Trophoblast cell (in vitro differentiated cells and primary cell): ENCODE data around the gene JADE2.

Experiments
- DNase-seq, 2 donors: peaks; one replicate each; pipeline ENCODE4 v3.0.0-alpha.2; 2016
- H2AFZ ChIP-seq: 2 replicates; pipeline ENCODE4 v1.6.1; 2013; ENCODE audit warnings: low read length, moderate library complexity, mild to moderate bottlenecking; ENCODE audit not compliant: insufficient read depth, poor library complexity
- H2AK5ac ChIP-seq: 2 replicates; pipeline ENCODE4 v1.6.1; 2013; ENCODE audit warnings: mild to moderate bottlenecking, low read length
- H2BK120ac ChIP-seq: 2 replicates; pipeline ENCODE4 v1.6.1; 2013; ENCODE audit warnings: low read length, mild to moderate bottlenecking, moderate library complexity; ENCODE audit not compliant: insufficient read depth, poor library complexity
- H2BK12ac ChIP-seq: 2 replicates; pipeline ENCODE4 v1.6.1; 2013; ENCODE audit warnings: mild to moderate bottlenecking, low read length, moderate library complexity
- H2BK5ac ChIP-seq: 2 replicates; pipeline ENCODE4 v1.6.1; 2013; ENCODE audit warnings: low read length, low read depth, moderate library complexity, mild to moderate bottlenecking; ENCODE audit not compliant: poor library complexity
- H3K14ac ChIP-seq: 2 replicates; pipeline ENCODE4 v1.6.1; 2013; ENCODE audit warnings: mild to moderate bottlenecking, low read length
- H3K18ac ChIP-seq: 2 replicates; pipeline ENCODE4 v1.6.1; 2013; ENCODE audit warnings: mild to moderate bottlenecking, low read length
- H3K23ac ChIP-seq: 2 replicates; pipeline ENCODE4 v1.6.1; 2013; ENCODE audit warnings: low read length
- H3K27ac ChIP-seq: 2 replicates; pipeline ENCODE4 v1.5.1; 2013; ENCODE audit warnings: low read depth, mild to moderate bottlenecking, inconsistent platforms, low read length, moderate library complexity
- H3K27me3 ChIP-seq: 2 replicates; pipeline ENCODE4 v1.6.1; 2013; ENCODE audit warnings: inconsistent platforms, mild to moderate bottlenecking, low read length, moderate library complexity; ENCODE audit not compliant: insufficient read depth
- H3K36me3 ChIP-seq, 2 experiments: 1 replicate in 1 of 2; 2 replicates in 1 of 2; pipeline ENCODE4 v1.6.1; 2013; ENCODE audit warnings: low read length in 2 of 2, mild to moderate bottlenecking in 2 of 2, moderate library complexity in 1 of 2; ENCODE audit not compliant: insufficient read depth in 2 of 2, control insufficient read depth in 1 of 2
- H3K4ac ChIP-seq: 2 replicates; pipeline ENCODE4 v1.6.1; 2013; ENCODE audit warnings: low read depth, mild to moderate bottlenecking, low read length, moderate library complexity
- H3K4me1 ChIP-seq, 2 experiments: 1 replicate in 1 of 2; 2 replicates in 1 of 2; pipeline ENCODE4 v1.6.1; 2013; ENCODE audit warnings: low read length in 2 of 2, mild to moderate bottlenecking in 2 of 2, moderate library complexity in 1 of 2; ENCODE audit not compliant: insufficient read depth in 2 of 2, control insufficient read depth in 1 of 2
- H3K4me2 ChIP-seq: 2 replicates; pipeline ENCODE4 v1.6.1; 2013; ENCODE audit warnings: inconsistent platforms, mild to moderate bottlenecking, low read length, moderate library complexity
- H3K4me3 ChIP-seq: 2 replicates; pipeline ENCODE4 v1.5.1; 2013; ENCODE audit warnings: mild to moderate bottlenecking, low read depth, low read length, inconsistent platforms
- H3K79me1 ChIP-seq: one replicate; pipeline ENCODE4 v1.6.1; 2013; ENCODE audit warnings: low read length
- H3K79me2 ChIP-seq: 2 replicates; pipeline ENCODE4 v1.6.1; 2013; ENCODE audit warnings: low read length, mild to moderate bottlenecking; ENCODE audit not compliant: control insufficient read depth, insufficient read depth, poor library complexity
- H3K9ac ChIP-seq: 2 replicates; pipeline ENCODE4 v1.6.1; 2013; ENCODE audit warnings: mild to moderate bottlenecking, low read length
- H3K9me3 ChIP-seq: 2 replicates; pipeline ENCODE4 v1.6.1; 2013; ENCODE audit warnings: low read depth, mild to moderate bottlenecking, control low read depth, inconsistent platforms, low read length; ENCODE audit not compliant: insufficient read depth
- H4K12ac ChIP-seq: 2 replicates; pipeline ENCODE4 v1.6.1; 2013; ENCODE audit warnings: low read depth, mild to moderate bottlenecking, low read length, moderate library complexity
- H4K8ac ChIP-seq: 2 replicates; pipeline ENCODE4 v1.6.1; 2013; ENCODE audit warnings: low read depth, mild to moderate bottlenecking, low read length, moderate library complexity
- H4K91ac ChIP-seq: one replicate; pipeline ENCODE4 v1.6.1; 2013; ENCODE audit warnings: low read depth, mild to moderate bottlenecking, low read length, moderate library complexity
- WGBS: extraction: QIAGEN DNeasy Blood & Tissue Kit; methylation state at CpG from one replicate; pipeline ENCODE4 v1.1.7; 2013; ENCODE audit warnings: missing lambda C conversion rate; ENCODE audit not compliant: insufficient read length, insufficient coverage; ENCODE audit errors: extremely low coverage; 5-methylcytosine and 5-hydroxymethylcytosine counted together

JADE2 gene

DNA sequence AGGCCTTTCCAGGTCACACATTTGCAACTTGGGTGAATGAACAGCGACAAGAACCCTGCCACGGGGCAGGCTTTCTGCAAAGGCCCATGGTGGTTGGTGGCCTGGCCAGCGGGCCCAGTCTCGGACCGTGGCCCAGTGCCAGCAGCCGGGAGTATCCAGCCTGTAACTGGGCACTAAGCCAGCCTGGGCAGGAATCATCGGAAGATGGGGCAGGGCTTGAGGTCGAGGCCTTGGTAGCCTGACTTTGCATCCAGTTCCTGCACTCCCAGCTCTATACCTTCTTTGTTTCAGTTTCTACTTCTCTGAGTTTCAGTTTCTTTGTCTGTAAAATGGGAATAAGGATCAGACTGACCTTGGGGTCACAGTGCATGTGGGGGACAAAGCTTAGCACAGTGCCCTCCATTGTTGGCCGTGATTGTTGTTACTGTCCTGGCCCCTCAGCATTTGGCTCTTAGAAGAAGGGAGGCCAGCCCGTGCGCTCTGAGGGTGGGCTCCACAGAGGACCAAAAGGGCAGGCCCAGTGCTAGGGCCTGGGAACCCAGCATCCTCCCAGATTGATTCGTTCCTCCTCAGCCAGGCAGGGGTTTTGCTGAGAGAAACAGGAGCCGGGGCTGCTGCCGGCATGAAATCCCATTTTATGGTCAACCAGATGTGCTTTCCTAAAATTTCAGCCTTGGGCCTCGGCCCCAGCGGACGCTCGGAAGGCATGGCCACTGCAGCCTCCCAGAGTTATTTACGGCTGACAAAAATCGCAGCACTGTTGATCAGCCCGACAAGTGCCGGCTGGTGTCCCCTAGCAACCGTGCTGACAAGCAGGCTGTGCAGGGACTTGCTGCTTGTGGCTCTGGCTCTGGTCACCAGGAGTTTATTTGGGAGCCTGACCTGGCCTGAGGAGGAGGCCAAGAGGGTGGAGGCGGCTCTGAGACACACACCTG is 43.6 kb downstream of the JADE2 start:
- Histone ChIP-seq H3K79me1 (no peaks in the 10 kb centered on the region), H3K4me2 (no peak overlapping the region), H3K79me2 (no peaks in the 10 kb centered on the region), H3K4me1 (no peaks in the 10 kb centered on the region), H3K36me3 (peaks cover 9 to 16% of the 10 kb centered on the region in 2 experiments), H3K9me3 (no peaks in the 10 kb centered on the region), H3K4me3 (no peak overlapping the region), H2AK5ac (no peak overlapping the region), H4K8ac (no peak overlapping the region), H3K14ac (no peak overlapping the region), H3K18ac (no peak overlapping the region), H4K12ac (no peak overlapping the region), H2BK5ac (no peak overlapping the region), H3K27ac (no peak overlapping the region), H3K27me3 (no peaks in the 10 kb centered on the region), H2BK120ac (no peak overlapping the region), H3K4ac (no peak overlapping the region), H2BK12ac (no peak overlapping the region), H3K9ac (no peak overlapping the region), H2AFZ (no peak overlapping the region), H4K91ac (no peak overlapping the region), H3K23ac (no peak overlapping the region)
- DNase-seq, result no peak
- WGBS, result no CpG with 5 or more reads among the region's 24 CpGs

DNA sequence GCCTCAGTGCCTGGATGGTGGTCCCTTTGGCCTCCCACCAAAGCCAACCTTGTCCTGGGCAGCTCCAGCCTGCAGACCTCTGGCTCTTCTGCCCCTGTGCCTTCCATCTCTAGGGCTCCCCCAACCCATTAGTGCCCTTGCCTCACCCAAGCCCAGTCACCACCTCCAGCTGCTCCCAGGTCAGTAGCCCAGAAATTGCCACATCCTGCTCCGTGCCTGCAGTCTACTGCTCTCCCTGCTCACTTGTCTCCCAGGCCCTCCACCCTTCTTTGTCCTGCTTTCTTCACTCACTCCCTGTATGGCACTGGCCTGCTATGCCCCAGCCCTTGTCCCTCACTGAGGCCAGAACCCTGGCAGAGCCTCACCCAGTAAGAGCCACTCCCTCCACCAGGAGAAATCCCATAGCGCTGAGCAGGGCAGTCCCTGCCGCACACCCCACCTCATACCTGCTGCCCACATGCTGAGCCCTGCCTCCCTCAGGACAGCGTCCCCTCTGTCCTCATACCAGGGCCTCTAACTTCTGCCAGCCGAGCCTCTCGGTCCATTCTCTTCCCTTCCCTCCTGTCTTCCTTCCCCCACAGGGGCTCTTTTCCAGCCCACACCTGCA is 44.4 kb downstream of the JADE2 start:
- Histone ChIP-seq H3K18ac (no peak overlapping the region), H3K4me2 (no peak overlapping the region), H2BK120ac (no peak overlapping the region), H3K23ac (no peak overlapping the region), H3K4me3 (no peak overlapping the region), H3K79me1 (no peaks in the 10 kb centered on the region), H2AK5ac (no peak overlapping the region), H2BK12ac (no peak overlapping the region), H3K27me3 (no peaks in the 10 kb centered on the region), H3K14ac (no peak overlapping the region), H2AFZ (no peak overlapping the region), H4K12ac (no peak overlapping the region), H3K79me2 (no peaks in the 10 kb centered on the region), H2BK5ac (no peak overlapping the region), H3K4ac (no peak overlapping the region), H3K36me3 (peaks cover 4 to 12% of the 10 kb centered on the region in 2 experiments), H3K4me1 (no peaks in the 10 kb centered on the region), H4K91ac (no peak overlapping the region), H4K8ac (no peak overlapping the region), H3K9me3 (no peaks in the 10 kb centered on the region), H3K27ac (no peak overlapping the region), H3K9ac (no peak overlapping the region)
- WGBS, result no CpG with 5 or more reads among the region's 6 CpGs
- no peak for DNase-seq

DNA sequence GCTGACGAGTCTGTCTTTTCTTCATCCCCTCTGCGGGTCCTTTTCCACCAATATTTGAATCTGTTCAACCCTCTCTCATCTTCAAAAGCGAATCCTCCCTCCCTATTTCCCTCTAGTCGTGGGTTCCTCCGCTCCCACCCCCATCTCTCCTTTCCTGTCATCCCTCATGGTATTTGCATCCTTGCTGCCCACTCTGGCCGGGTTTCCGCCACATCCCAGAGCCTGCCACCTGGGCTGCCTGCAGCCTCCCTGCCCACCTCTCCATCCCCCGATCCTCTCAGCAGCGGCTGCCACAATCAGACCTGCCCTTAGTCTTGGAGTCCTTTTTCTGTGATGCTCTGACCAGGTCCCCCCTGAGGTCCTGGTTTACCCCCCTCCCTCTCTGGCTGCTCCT is 44.9 kb downstream of the JADE2 start:
- no peak overlapping the region for H4K91ac ChIP-seq
- no peak overlapping the region for H2BK120ac ChIP-seq
- no peak overlapping the region for H3K23ac ChIP-seq
- H3K79me1 ChIP-seq, result no peaks in the 10 kb centered on the region
- no peak overlapping the region for H3K4ac ChIP-seq
- no peak overlapping the region for H2AK5ac ChIP-seq
- no peak overlapping the region for H3K18ac ChIP-seq
- no peak overlapping the region for H2BK12ac ChIP-seq
- no peak overlapping the region for H3K4me3 ChIP-seq
- no peak overlapping the region for H4K12ac ChIP-seq
- H3K9ac ChIP-seq, result no peak overlapping the region
- no peak overlapping the region for H2BK5ac ChIP-seq
- no peak overlapping the region for H4K8ac ChIP-seq
- H3K4me1 ChIP-seq, result no peaks in the 10 kb centered on the region
- H3K27me3 ChIP-seq, result no peaks in the 10 kb centered on the region
- no peak overlapping the region for H2AFZ ChIP-seq
- H3K4me2 ChIP-seq, result no peak overlapping the region
- H3K9me3 ChIP-seq, result no peaks in the 10 kb centered on the region
- H3K79me2 ChIP-seq, result no peaks in the 10 kb centered on the region
- DNase-seq, result no peak
- H3K27ac ChIP-seq, result no peak overlapping the region
- no CpG with 5 or more reads among the region's 9 CpGs for WGBS
- H3K14ac ChIP-seq, result no peak overlapping the region
- H3K36me3 ChIP-seq, result peaks cover 4 to 12% of the 10 kb centered on the region in 2 experiments

DNA sequence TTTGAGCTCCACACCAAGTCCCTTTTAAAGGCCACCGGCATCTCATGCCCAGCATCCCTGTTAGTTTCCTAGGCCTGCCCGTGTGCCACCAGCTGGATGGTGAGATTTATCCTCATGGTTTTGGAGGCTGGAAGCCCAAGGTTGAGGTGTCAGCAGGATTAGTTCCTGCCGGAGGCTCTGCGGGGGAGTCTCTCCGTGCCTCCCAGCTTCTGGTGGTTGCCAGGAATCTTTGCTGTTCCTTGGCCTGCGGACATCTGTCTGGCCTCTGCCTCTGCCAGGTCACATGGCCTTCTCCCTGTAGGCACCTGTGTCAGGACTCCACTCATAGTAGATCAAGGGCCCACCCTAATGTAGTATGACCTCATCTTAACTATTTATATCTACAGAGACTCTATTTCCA is 45.4 kb downstream of the JADE2 start:
- no peak overlapping the region for H4K91ac ChIP-seq
- no peak overlapping the region for H2AFZ ChIP-seq
- H3K14ac ChIP-seq, result no peak overlapping the region
- H3K27me3 ChIP-seq, result no peaks in the 10 kb centered on the region
- no peak overlapping the region for H4K12ac ChIP-seq
- H3K9ac ChIP-seq, result no peak overlapping the region
- no peak overlapping the region for H3K4me3 ChIP-seq
- no peak overlapping the region for H3K4ac ChIP-seq
- H3K4me1 ChIP-seq, result no peaks in the 10 kb centered on the region
- no peak overlapping the region for H2BK5ac ChIP-seq
- H3K79me2 ChIP-seq, result no peaks in the 10 kb centered on the region
- no peak overlapping the region for H3K18ac ChIP-seq
- no peaks in the 10 kb centered on the region for H3K79me1 ChIP-seq
- no peak overlapping the region for H2BK12ac ChIP-seq
- no CpG with 5 or more reads among the region's 6 CpGs for WGBS
- H2AK5ac ChIP-seq, result no peak overlapping the region
- no peak for DNase-seq
- H3K36me3 ChIP-seq, result peaks cover 4 to 10% of the 10 kb centered on the region in 2 experiments
- no peak overlapping the region for H3K4me2 ChIP-seq
- H3K27ac ChIP-seq, result no peak overlapping the region
- H4K8ac ChIP-seq, result no peak overlapping the region
- no peaks in the 10 kb centered on the region for H3K9me3 ChIP-seq
- H3K23ac ChIP-seq, result no peak overlapping the region
- no peak overlapping the region for H2BK120ac ChIP-seq
